Liver (tissue), 3 donors: ENCODE data around the gene CLEC18C.
"Not testable (repeated sequence)": the region's sequence is repeated elsewhere in the genome, so short reads cannot be mapped to it uniquely, and the experiment has no call there.

Experiments used
- FOXA1 ChIP-seq: IDR thresholded peaks from 2 replicates; pipeline ENCODE4 v1.6.1; 2016; ENCODE audit warnings: antibody characterized with exemption
- GABPA ChIP-seq, 2 donors: IDR thresholded peaks in 1 of 2; conservative IDR thresholded peaks in 1 of 2; 2 replicates each; pipeline ENCODE4 v1.6.1; 2016; ENCODE audit warnings: antibody characterized with exemption in 2 of 2, mild to moderate bottlenecking in 1 of 2, moderate library complexity in 1 of 2
- RAD21 ChIP-seq, 2 donors: IDR thresholded peaks; 2 replicates each; pipeline ENCODE4 v1.6.1; 2016; ENCODE audit warnings: antibody characterized with exemption in 2 of 2, mild to moderate bottlenecking in 2 of 2
- SP1 ChIP-seq: IDR thresholded peaks from 2 replicates; pipeline ENCODE4 v1.6.1; 2018; ENCODE audit warnings: antibody characterized with exemption, mild to moderate bottlenecking
- TAF1 ChIP-seq: conservative IDR thresholded peaks from 2 replicates; pipeline ENCODE4 v1.6.1; 2016; ENCODE audit warnings: antibody characterized with exemption, mild to moderate bottlenecking
- TF ChIP-seq, protein P1 (sequence below): fragments of 150-350 bp; IDR thresholded peaks from 2 replicates; pipeline ENCODE4 v1.5.1; 2017; ENCODE audit warnings: improper control_type of control experiment, low read depth, low read length; ENCODE audit not compliant: missing input control
- TF ChIP-seq, protein P2 (sequence below): IDR thresholded peaks from 2 replicates; pipeline ENCODE4 v1.6.1; 2016; ENCODE audit warnings: antibody characterized with exemption
- TF ChIP-seq, protein P3 (sequence below): IDR thresholded peaks from 2 replicates; pipeline ENCODE4 v1.6.1; 2016; ENCODE audit warnings: antibody characterized with exemption, mild to moderate bottlenecking
- TF ChIP-seq, protein P4 (sequence below): IDR thresholded peaks from 2 replicates; pipeline ENCODE4 v1.6.1; 2016; ENCODE audit warnings: antibody characterized with exemption
- TF ChIP-seq, protein P5 (sequence below): IDR thresholded peaks from 2 replicates; pipeline ENCODE4 v1.6.1; 2016; ENCODE audit warnings: antibody characterized with exemption
- donor health status: healthy.
- donor health status: healthy.

DNA sequence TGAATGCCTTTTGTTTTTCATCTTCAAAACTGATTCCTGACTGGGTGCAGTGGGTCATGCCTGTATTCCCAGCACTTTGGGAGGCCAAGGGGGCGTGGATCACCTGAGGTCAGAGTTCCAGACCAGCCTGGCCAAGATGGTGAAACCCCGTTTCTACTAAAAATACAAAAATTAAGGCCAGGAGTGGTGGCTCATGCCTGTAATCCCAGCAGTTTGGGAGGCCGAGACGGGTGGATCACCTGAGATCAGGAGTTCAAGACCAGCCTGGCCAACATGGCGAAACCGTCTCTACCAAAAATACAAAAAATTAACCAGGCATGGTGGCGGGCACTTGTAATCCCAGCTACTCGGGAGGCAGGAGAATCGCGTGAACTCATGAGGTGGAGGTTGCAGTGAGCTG, 30.8 kb upstream of the CLEC18C start:
- TF ChIP-seq, protein P1, sequence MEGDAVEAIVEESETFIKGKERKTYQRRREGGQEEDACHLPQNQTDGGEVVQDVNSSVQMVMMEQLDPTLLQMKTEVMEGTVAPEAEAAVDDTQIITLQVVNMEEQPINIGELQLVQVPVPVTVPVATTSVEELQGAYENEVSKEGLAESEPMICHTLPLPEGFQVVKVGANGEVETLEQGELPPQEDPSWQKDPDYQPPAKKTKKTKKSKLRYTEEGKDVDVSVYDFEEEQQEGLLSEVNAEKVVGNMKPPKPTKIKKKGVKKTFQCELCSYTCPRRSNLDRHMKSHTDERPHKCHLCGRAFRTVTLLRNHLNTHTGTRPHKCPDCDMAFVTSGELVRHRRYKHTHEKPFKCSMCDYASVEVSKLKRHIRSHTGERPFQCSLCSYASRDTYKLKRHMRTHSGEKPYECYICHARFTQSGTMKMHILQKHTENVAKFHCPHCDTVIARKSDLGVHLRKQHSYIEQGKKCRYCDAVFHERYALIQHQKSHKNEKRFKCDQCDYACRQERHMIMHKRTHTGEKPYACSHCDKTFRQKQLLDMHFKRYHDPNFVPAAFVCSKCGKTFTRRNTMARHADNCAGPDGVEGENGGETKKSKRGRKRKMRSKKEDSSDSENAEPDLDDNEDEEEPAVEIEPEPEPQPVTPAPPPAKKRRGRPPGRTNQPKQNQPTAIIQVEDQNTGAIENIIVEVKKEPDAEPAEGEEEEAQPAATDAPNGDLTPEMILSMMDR, result not testable (repeated sequence)
- TF ChIP-seq, protein P2, sequence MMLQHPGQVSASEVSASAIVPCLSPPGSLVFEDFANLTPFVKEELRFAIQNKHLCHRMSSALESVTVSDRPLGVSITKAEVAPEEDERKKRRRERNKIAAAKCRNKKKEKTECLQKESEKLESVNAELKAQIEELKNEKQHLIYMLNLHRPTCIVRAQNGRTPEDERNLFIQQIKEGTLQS, result not testable (repeated sequence)
- TF ChIP-seq, protein P3, sequence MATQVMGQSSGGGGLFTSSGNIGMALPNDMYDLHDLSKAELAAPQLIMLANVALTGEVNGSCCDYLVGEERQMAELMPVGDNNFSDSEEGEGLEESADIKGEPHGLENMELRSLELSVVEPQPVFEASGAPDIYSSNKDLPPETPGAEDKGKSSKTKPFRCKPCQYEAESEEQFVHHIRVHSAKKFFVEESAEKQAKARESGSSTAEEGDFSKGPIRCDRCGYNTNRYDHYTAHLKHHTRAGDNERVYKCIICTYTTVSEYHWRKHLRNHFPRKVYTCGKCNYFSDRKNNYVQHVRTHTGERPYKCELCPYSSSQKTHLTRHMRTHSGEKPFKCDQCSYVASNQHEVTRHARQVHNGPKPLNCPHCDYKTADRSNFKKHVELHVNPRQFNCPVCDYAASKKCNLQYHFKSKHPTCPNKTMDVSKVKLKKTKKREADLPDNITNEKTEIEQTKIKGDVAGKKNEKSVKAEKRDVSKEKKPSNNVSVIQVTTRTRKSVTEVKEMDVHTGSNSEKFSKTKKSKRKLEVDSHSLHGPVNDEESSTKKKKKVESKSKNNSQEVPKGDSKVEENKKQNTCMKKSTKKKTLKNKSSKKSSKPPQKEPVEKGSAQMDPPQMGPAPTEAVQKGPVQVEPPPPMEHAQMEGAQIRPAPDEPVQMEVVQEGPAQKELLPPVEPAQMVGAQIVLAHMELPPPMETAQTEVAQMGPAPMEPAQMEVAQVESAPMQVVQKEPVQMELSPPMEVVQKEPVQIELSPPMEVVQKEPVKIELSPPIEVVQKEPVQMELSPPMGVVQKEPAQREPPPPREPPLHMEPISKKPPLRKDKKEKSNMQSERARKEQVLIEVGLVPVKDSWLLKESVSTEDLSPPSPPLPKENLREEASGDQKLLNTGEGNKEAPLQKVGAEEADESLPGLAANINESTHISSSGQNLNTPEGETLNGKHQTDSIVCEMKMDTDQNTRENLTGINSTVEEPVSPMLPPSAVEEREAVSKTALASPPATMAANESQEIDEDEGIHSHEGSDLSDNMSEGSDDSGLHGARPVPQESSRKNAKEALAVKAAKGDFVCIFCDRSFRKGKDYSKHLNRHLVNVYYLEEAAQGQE, result not testable (repeated sequence)
- not testable (repeated sequence) for TF ChIP-seq SP1; TAF1; GABPA (IDR thresholded peaks at IDR 0.05 in 1 of 2, conservative IDR thresholded peaks at IDR 0.05 in 1 of 2); FOXA1; RAD21 (IDR thresholded peaks at IDR 0.05)
- TF ChIP-seq, protein P4, sequence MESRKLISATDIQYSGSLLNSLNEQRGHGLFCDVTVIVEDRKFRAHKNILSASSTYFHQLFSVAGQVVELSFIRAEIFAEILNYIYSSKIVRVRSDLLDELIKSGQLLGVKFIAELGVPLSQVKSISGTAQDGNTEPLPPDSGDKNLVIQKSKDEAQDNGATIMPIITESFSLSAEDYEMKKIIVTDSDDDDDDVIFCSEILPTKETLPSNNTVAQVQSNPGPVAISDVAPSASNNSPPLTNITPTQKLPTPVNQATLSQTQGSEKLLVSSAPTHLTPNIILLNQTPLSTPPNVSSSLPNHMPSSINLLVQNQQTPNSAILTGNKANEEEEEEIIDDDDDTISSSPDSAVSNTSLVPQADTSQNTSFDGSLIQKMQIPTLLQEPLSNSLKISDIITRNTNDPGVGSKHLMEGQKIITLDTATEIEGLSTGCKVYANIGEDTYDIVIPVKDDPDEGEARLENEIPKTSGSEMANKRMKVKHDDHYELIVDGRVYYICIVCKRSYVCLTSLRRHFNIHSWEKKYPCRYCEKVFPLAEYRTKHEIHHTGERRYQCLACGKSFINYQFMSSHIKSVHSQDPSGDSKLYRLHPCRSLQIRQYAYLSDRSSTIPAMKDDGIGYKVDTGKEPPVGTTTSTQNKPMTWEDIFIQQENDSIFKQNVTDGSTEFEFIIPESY, result not testable (repeated sequence)
- TF ChIP-seq, protein P5, sequence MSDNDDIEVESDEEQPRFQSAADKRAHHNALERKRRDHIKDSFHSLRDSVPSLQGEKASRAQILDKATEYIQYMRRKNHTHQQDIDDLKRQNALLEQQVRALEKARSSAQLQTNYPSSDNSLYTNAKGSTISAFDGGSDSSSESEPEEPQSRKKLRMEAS, result not testable (repeated sequence)
